HG02973 (cell line): ENCODE data around the gene SORCS2.

ENCODE experiments used
- ATAC-seq: cut with Tn5 transposase; IDR thresholded peaks from one replicate; pipeline ENCODE4 v1.9.1; 2021; ENCODE audit warnings: moderate library complexity; ENCODE audit not compliant: unreplicated experiment

The SORCS2 gene

GRCh38 chr4:7319024-7319423 lies 126.7 kb downstream of the SORCS2 start:
- no peak for ATAC-seq

GRCh38 chr4:7320206-7320797 lies 128.0 kb downstream of the SORCS2 start:
- ATAC-seq, result no peak

GRCh38 chr4:7322166-7322991 lies 130.0 kb downstream of the SORCS2 start:
- no peak for ATAC-seq

- ATAC-seq, result no peak
Observed at GRCh38 chr4:7323461-7323871, 131.1 kb downstream of the SORCS2 start.

GRCh38 chr4:7323872-7324650 lies 131.7 kb downstream of the SORCS2 start:
- ATAC-seq, result no peak

GRCh38 chr4:7324651-7325121 lies 132.3 kb downstream of the SORCS2 start:
- ATAC-seq, result no peak

GRCh38 chr4:7325541-7325940 lies 133.2 kb downstream of the SORCS2 start:
- ATAC-seq, result no peak

- no peak for ATAC-seq
Observed at GRCh38 chr4:7326306-7326692, 134.0 kb downstream of the SORCS2 start.

GRCh38 chr4:7326693-7327340 lies 134.5 kb downstream of the SORCS2 start:
- no peak for ATAC-seq

GRCh38 chr4:7327341-7327885 lies 135.1 kb downstream of the SORCS2 start:
- no peak for ATAC-seq

GRCh38 chr4:7328162-7328912 lies 136.0 kb downstream of the SORCS2 start:
- no peak for ATAC-seq

- no peak for ATAC-seq
Observed at GRCh38 chr4:7328913-7329638, 136.7 kb downstream of the SORCS2 start.

GRCh38 chr4:7330031-7330596 lies 137.8 kb downstream of the SORCS2 start:
- ATAC-seq, result no peak

- no peak for ATAC-seq
Observed at GRCh38 chr4:7330811-7331681, 138.7 kb downstream of the SORCS2 start.

- ATAC-seq, result no peak
Observed at GRCh38 chr4:7331682-7332000, 139.3 kb downstream of the SORCS2 start.

GRCh38 chr4:7332216-7333023 lies 140.1 kb downstream of the SORCS2 start:
- ATAC-seq, result no peak

GRCh38 chr4:7333024-7333780 lies 140.9 kb downstream of the SORCS2 start:
- no peak for ATAC-seq
